Endothelial cell of umbilical vein (primary cell): Measurements from ENCODE around the gene SPAG16. TPM values are rescaled to one million over a fixed set of nuclear protein-coding genes. Genes with fewer than 3 reads are reported as not detected.

ENCODE experiments used
- BruUV-seq: library from RNA; stranded (reverse); fragments of 400-500 nt; replicated peaks from 2 replicates; lab custom pipeline; 2021; lab: Mats Ljungman, UMichigan
- CTCF ChIA-PET: fragments of 300-600, 350-600 bp; sonication (Branson Sonifier 250); formaldehyde crosslinking; loops from one replicate; lab custom pipeline; 2021; ENCODE audit warnings: antibody characterized with exemption, inconsistent platforms; lab: Charles Lee
- POLR2A ChIA-PET: fragments of 300-600, 350-600 bp; sonication (Branson Sonifier 250); formaldehyde crosslinking; loops from one replicate; lab custom pipeline; 2021; ENCODE audit warnings: antibody characterized with exemption, inconsistent platforms; lab: Charles Lee
- DNase-seq: peaks from one replicate; pipeline ENCODE4 v3.0.0-alpha.2; 2011; ENCODE audit warnings: low read depth, low spot score
- FAIRE-seq: peaks from 2 replicates; lab custom pipeline; 2011; peaks lifted over from hg19 to GRCh38; lab: Jason Lieb, UNC
- H2AFZ ChIP-seq: 2 replicates; pipeline ENCODE4 v1.6.0; 2012; ENCODE audit warnings: low read depth, low read length, control low read depth, inconsistent platforms
- H3K27ac ChIP-seq: 2 replicates; pipeline ENCODE4 v1.5.1; 2011; ENCODE audit warnings: low read depth, mild to moderate bottlenecking, control low read depth, low read length, moderate library complexity; ENCODE audit not compliant: insufficient read depth
- H3K27me3 ChIP-seq, 2 experiments: 2 replicates each; pipeline versions ENCODE4 v1.6.0 to v1.6.1; 2011; ENCODE audit warnings: low read length in 2 of 2, mixed read lengths in 1 of 2; ENCODE audit not compliant: control insufficient read depth in 2 of 2, insufficient read depth in 2 of 2
- H3K36me3 ChIP-seq, 2 experiments: 2 replicates in 1 of 2; 3 replicates in 1 of 2; pipeline ENCODE4 v1.5.1; 2011; ENCODE audit warnings: low read length in 2 of 2, mild to moderate bottlenecking in 1 of 2, moderate library complexity in 1 of 2; ENCODE audit not compliant: control insufficient read depth in 2 of 2, insufficient read depth in 2 of 2; ENCODE audit errors: extremely low read depth in 1 of 2
- H3K4me1 ChIP-seq: 3 replicates; pipeline ENCODE4 v1.5.1; 2011; ENCODE audit warnings: mild to moderate bottlenecking, low read length; ENCODE audit not compliant: control insufficient read depth, insufficient read depth; ENCODE audit errors: extremely low read depth
- H3K4me2 ChIP-seq: 2 replicates; pipeline ENCODE4 v1.6.1; 2011; ENCODE audit warnings: low read length, control low read depth, mixed read lengths; ENCODE audit not compliant: insufficient read depth
- H3K4me3 ChIP-seq, 3 experiments: fragments of 200-600 bp in 1 of 3; sonication (generic), shearing (Covaris generic) in 1 of 3; replicated peaks in 1 of 3; 2 replicates each; pipeline ENCODE4 v1.5.1; 2011 to 2016; ENCODE audit warnings: control low read depth in 3 of 3, low read length in 3 of 3, mild to moderate bottlenecking in 2 of 3, inconsistent platforms in 1 of 3, low read depth in 1 of 3, moderate library complexity in 1 of 3; ENCODE audit not compliant: insufficient read depth in 1 of 3
- H3K79me2 ChIP-seq: 2 replicates; pipeline ENCODE4 v1.6.0; 2012; ENCODE audit warnings: low read length, inconsistent platforms; ENCODE audit not compliant: control insufficient read depth, insufficient read depth
- H3K9ac ChIP-seq: replicated peaks from 2 replicates; pipeline ENCODE3; 2011; ENCODE audit warnings: low read length, control low read depth; ENCODE audit not compliant: insufficient read depth; ENCODE audit errors: extremely low read depth
- H3K9me1 ChIP-seq: replicated peaks from 3 replicates; pipeline ENCODE4 v1.6.0; 2011; ENCODE audit warnings: mild to moderate bottlenecking, low read length; ENCODE audit not compliant: control insufficient read depth, insufficient read depth; ENCODE audit errors: extremely low read depth
- H3K9me3 ChIP-seq: replicated peaks from 2 replicates; pipeline ENCODE4 v1.5.1; 2012; ENCODE audit warnings: low read length, inconsistent platforms; ENCODE audit not compliant: control insufficient read depth, insufficient read depth
- H4K20me1 ChIP-seq: replicated peaks from 2 replicates; pipeline ENCODE3; 2011; ENCODE audit warnings: mild to moderate bottlenecking, low read length; ENCODE audit not compliant: control insufficient read depth, insufficient read depth; ENCODE audit errors: extremely low read depth
- FOS ChIP-seq: IDR thresholded peaks from 2 replicates; pipeline ENCODE4 v1.6.1; 2011; ENCODE audit warnings: mild to moderate bottlenecking, low read length, moderate library complexity, borderline replicate concordance; ENCODE audit not compliant: insufficient read depth
- GATA2 ChIP-seq: IDR thresholded peaks from 2 replicates; pipeline ENCODE4 v1.7.0; 2011; ENCODE audit warnings: low read depth, mild to moderate bottlenecking, moderate library complexity, mixed read lengths, low read length; ENCODE audit not compliant: insufficient read length, insufficient read depth
- JUN ChIP-seq: IDR thresholded peaks from 2 replicates; pipeline ENCODE4 v1.6.1; 2011; ENCODE audit warnings: borderline replicate concordance, low read depth; ENCODE audit not compliant: insufficient read length, insufficient read depth
- MYC ChIP-seq: IDR thresholded peaks from one replicate; pipeline ENCODE4 v1.6.1; 2011; ENCODE audit warnings: mild to moderate bottlenecking, low read depth, low read length
- POLR2A ChIP-seq: IDR thresholded peaks from 2 replicates; pipeline ENCODE4 v1.6.1; 2012; ENCODE audit warnings: low read depth, mild to moderate bottlenecking, control low read depth, low read length
- POLR2AphosphoS5 ChIP-seq: IDR thresholded peaks from 2 replicates; pipeline ENCODE4 v1.6.1; 2012; ENCODE audit warnings: low read depth, mild to moderate bottlenecking, control low read depth, low read length, moderate library complexity; ENCODE audit not compliant: insufficient read depth
- dilution Hi-C: fragments of 300-500 bp; cut with MboI; formaldehyde crosslinking; loops from one replicate; pipeline ENCODE4 v1.15.0; 2019; ENCODE audit warnings: low sequenced_read_pairs; ENCODE audit not compliant: extremely low pct_ligation_motif_present
- intact Hi-C: fragments of 100-400 bp; cut with micrococcal nuclease; formaldehyde crosslinking; loops from one replicate; pipeline ENCODE4 v1.10.0; 2022
- polyA plus RNA-seq, 4 experiments: library from polyadenylated mRNA; depleted of rRNA in 3 of 4; stranded (reverse) in 3 of 4; unstranded in 1 of 4; fragments of >200 nt; gene quantifications; 2 replicates each; pipeline versions ENCODE4 v1.2.1 to v1.2.3, GENCODE V29; 2011 to 2012; ENCODE audit warnings: missing spikeins in 1 of 4
- total RNA-seq: library from RNA; stranded (reverse); gene quantifications from 2 replicates; pipeline ENCODE4 v1.2.3, GENCODE V29; 2021

SPAG16 gene
- total and polyA plus RNA-seq, 2 donors (not counting 3 experiments of a cell fraction or from before 2014, with no cell fraction given): 4.0 to 7.7 TPM

GRCh38 chr2:214286011-214286410 is 1001.7 kb downstream of the SPAG16 start:
- intact Hi-C loops: no loop called here
- Histone ChIP-seq H3K27me3 (no peaks in the 10 kb centered on the region), H2AFZ (no peak overlapping the region), H3K9me1 (no peaks in the 10 kb centered on the region), H3K9ac (no peak overlapping the region), H3K36me3 (no peaks in the 10 kb centered on the region), H3K4me2 (no peak overlapping the region), H3K4me1 (no peaks in the 10 kb centered on the region), H3K4me3 (no peak overlapping the region), H4K20me1 (no peaks in the 10 kb centered on the region), H3K27ac (no peak overlapping the region), H3K9me3 (no peaks in the 10 kb centered on the region), H3K79me2 (no peaks in the 10 kb centered on the region)
- no TSS peak for BruUV-seq
- FAIRE-seq: no peak
- no peak for DNase-seq
- ChIA-PET CTCF (no interaction called here), POLR2A (no interaction called here)
- TF ChIP-seq FOS: no peak
- TF ChIP-seq MYC: no peak
- TF ChIP-seq GATA2: no peak
- TF ChIP-seq POLR2AphosphoS5: no peak
- TF ChIP-seq JUN: no peak
- dilution Hi-C loops: no loop called here

GRCh38 chr2:214293593-214293992 is 1009.3 kb downstream of the SPAG16 start:
- POLR2A ChIA-PET: no interaction called here

More at GRCh38 chr2:214293593-214293992, 1009.3 kb downstream of the SPAG16 start:
- Histone ChIP-seq H3K9ac (no peak overlapping the region), H3K4me3 (no peak overlapping the region), H3K36me3 (no peaks in the 10 kb centered on the region), H3K27me3 (no peaks in the 10 kb centered on the region), H3K79me2 (no peaks in the 10 kb centered on the region), H3K27ac (no peak overlapping the region), H3K4me2 (no peak overlapping the region), H4K20me1 (no peaks in the 10 kb centered on the region), H3K9me1 (no peaks in the 10 kb centered on the region), H3K9me3 (no peaks in the 10 kb centered on the region), H2AFZ (no peak overlapping the region), H3K4me1 (no peaks in the 10 kb centered on the region)
- no peak for FAIRE-seq
- no TSS peak for BruUV-seq
- TF ChIP-seq POLR2AphosphoS5 (no peak), GATA2 (no peak), JUN (no peak), FOS (no peak), MYC (no peak), POLR2A (no peak)
- dilution Hi-C loops: no loop called here
- intact Hi-C loops: no loop called here
- no peak for DNase-seq
- CTCF ChIA-PET: no interaction called here
